Endothelial cell of umbilical vein (primary cell): ENCODE data around the gene ENKUR. TPM values are rescaled to one million over a fixed set of nuclear protein-coding genes. Genes with fewer than 3 reads are reported as not detected.

Source experiments
- BruUV-seq: library from RNA; stranded (reverse); fragments of 400-500 nt; replicated peaks from 2 replicates; lab custom pipeline; 2021; lab: Mats Ljungman, UMichigan
- CTCF ChIA-PET: fragments of 300-600, 350-600 bp; sonication (Branson Sonifier 250); formaldehyde crosslinking; loops from one replicate; lab custom pipeline; 2021; ENCODE audit warnings: antibody characterized with exemption, inconsistent platforms; lab: Charles Lee
- POLR2A ChIA-PET: fragments of 300-600, 350-600 bp; sonication (Branson Sonifier 250); formaldehyde crosslinking; loops from one replicate; lab custom pipeline; 2021; ENCODE audit warnings: antibody characterized with exemption, inconsistent platforms; lab: Charles Lee
- DNase-seq: peaks from one replicate; pipeline ENCODE4 v3.0.0-alpha.2; 2011; ENCODE audit warnings: low read depth, low spot score
- FAIRE-seq: peaks from 2 replicates; lab custom pipeline; 2011; peaks lifted over from hg19 to GRCh38; lab: Jason Lieb, UNC
- H2AFZ ChIP-seq: 2 replicates; pipeline ENCODE4 v1.6.0; 2012; ENCODE audit warnings: low read depth, low read length, control low read depth, inconsistent platforms
- H3K27ac ChIP-seq: 2 replicates; pipeline ENCODE4 v1.5.1; 2011; ENCODE audit warnings: low read depth, mild to moderate bottlenecking, control low read depth, low read length, moderate library complexity; ENCODE audit not compliant: insufficient read depth
- H3K27me3 ChIP-seq, 2 experiments: 2 replicates each; pipeline versions ENCODE4 v1.6.0 to v1.6.1; 2011; ENCODE audit warnings: low read length in 2 of 2, mixed read lengths in 1 of 2; ENCODE audit not compliant: control insufficient read depth in 2 of 2, insufficient read depth in 2 of 2
- H3K36me3 ChIP-seq, 2 experiments: 2 replicates in 1 of 2; 3 replicates in 1 of 2; pipeline ENCODE4 v1.5.1; 2011; ENCODE audit warnings: low read length in 2 of 2, mild to moderate bottlenecking in 1 of 2, moderate library complexity in 1 of 2; ENCODE audit not compliant: control insufficient read depth in 2 of 2, insufficient read depth in 2 of 2; ENCODE audit errors: extremely low read depth in 1 of 2
- H3K4me1 ChIP-seq: 3 replicates; pipeline ENCODE4 v1.5.1; 2011; ENCODE audit warnings: mild to moderate bottlenecking, low read length; ENCODE audit not compliant: control insufficient read depth, insufficient read depth; ENCODE audit errors: extremely low read depth
- H3K4me2 ChIP-seq: 2 replicates; pipeline ENCODE4 v1.6.1; 2011; ENCODE audit warnings: low read length, control low read depth, mixed read lengths; ENCODE audit not compliant: insufficient read depth
- H3K4me3 ChIP-seq, 3 experiments: fragments of 200-600 bp in 1 of 3; sonication (generic), shearing (Covaris generic) in 1 of 3; replicated peaks in 1 of 3; 2 replicates each; pipeline ENCODE4 v1.5.1; 2011 to 2016; ENCODE audit warnings: control low read depth in 3 of 3, low read length in 3 of 3, mild to moderate bottlenecking in 2 of 3, inconsistent platforms in 1 of 3, low read depth in 1 of 3, moderate library complexity in 1 of 3; ENCODE audit not compliant: insufficient read depth in 1 of 3
- H3K79me2 ChIP-seq: 2 replicates; pipeline ENCODE4 v1.6.0; 2012; ENCODE audit warnings: low read length, inconsistent platforms; ENCODE audit not compliant: control insufficient read depth, insufficient read depth
- H3K9ac ChIP-seq: replicated peaks from 2 replicates; pipeline ENCODE3; 2011; ENCODE audit warnings: low read length, control low read depth; ENCODE audit not compliant: insufficient read depth; ENCODE audit errors: extremely low read depth
- H3K9me1 ChIP-seq: replicated peaks from 3 replicates; pipeline ENCODE4 v1.6.0; 2011; ENCODE audit warnings: mild to moderate bottlenecking, low read length; ENCODE audit not compliant: control insufficient read depth, insufficient read depth; ENCODE audit errors: extremely low read depth
- H3K9me3 ChIP-seq: replicated peaks from 2 replicates; pipeline ENCODE4 v1.5.1; 2012; ENCODE audit warnings: low read length, inconsistent platforms; ENCODE audit not compliant: control insufficient read depth, insufficient read depth
- H4K20me1 ChIP-seq: replicated peaks from 2 replicates; pipeline ENCODE3; 2011; ENCODE audit warnings: mild to moderate bottlenecking, low read length; ENCODE audit not compliant: control insufficient read depth, insufficient read depth; ENCODE audit errors: extremely low read depth
- EZH2 ChIP-seq: IDR thresholded peaks from 2 replicates; pipeline ENCODE4 v1.6.1; 2012; ENCODE audit warnings: borderline replicate concordance, low read depth, mild to moderate bottlenecking, moderate library complexity, low read length, inconsistent platforms; ENCODE audit not compliant: severe bottlenecking
- FOS ChIP-seq: IDR thresholded peaks from 2 replicates; pipeline ENCODE4 v1.6.1; 2011; ENCODE audit warnings: mild to moderate bottlenecking, low read length, moderate library complexity, borderline replicate concordance; ENCODE audit not compliant: insufficient read depth
- GATA2 ChIP-seq: IDR thresholded peaks from 2 replicates; pipeline ENCODE4 v1.7.0; 2011; ENCODE audit warnings: low read depth, mild to moderate bottlenecking, moderate library complexity, mixed read lengths, low read length; ENCODE audit not compliant: insufficient read length, insufficient read depth
- JUN ChIP-seq: IDR thresholded peaks from 2 replicates; pipeline ENCODE4 v1.6.1; 2011; ENCODE audit warnings: borderline replicate concordance, low read depth; ENCODE audit not compliant: insufficient read length, insufficient read depth
- MYC ChIP-seq: IDR thresholded peaks from one replicate; pipeline ENCODE4 v1.6.1; 2011; ENCODE audit warnings: mild to moderate bottlenecking, low read depth, low read length
- POLR2A ChIP-seq: IDR thresholded peaks from 2 replicates; pipeline ENCODE4 v1.6.1; 2012; ENCODE audit warnings: low read depth, mild to moderate bottlenecking, control low read depth, low read length
- POLR2AphosphoS5 ChIP-seq: IDR thresholded peaks from 2 replicates; pipeline ENCODE4 v1.6.1; 2012; ENCODE audit warnings: low read depth, mild to moderate bottlenecking, control low read depth, low read length, moderate library complexity; ENCODE audit not compliant: insufficient read depth
- dilution Hi-C: fragments of 300-500 bp; cut with MboI; formaldehyde crosslinking; loops from one replicate; pipeline ENCODE4 v1.15.0; 2019; ENCODE audit warnings: low sequenced_read_pairs; ENCODE audit not compliant: extremely low pct_ligation_motif_present
- intact Hi-C: fragments of 100-400 bp; cut with micrococcal nuclease; formaldehyde crosslinking; loops from one replicate; pipeline ENCODE4 v1.10.0; 2022
- polyA plus RNA-seq, 4 experiments: library from polyadenylated mRNA; depleted of rRNA in 3 of 4; stranded (reverse) in 3 of 4; unstranded in 1 of 4; fragments of >200 nt; gene quantifications; 2 replicates each; pipeline versions ENCODE4 v1.2.1 to v1.2.3, GENCODE V29; 2011 to 2012; ENCODE audit warnings: missing spikeins in 1 of 4
- total RNA-seq: library from RNA; stranded (reverse); gene quantifications from 2 replicates; pipeline ENCODE4 v1.2.3, GENCODE V29; 2021
- TF ChIP-seq, protein P1 (sequence below): IDR thresholded peaks from 2 replicates; pipeline ENCODE4 v1.6.1; 2011; ENCODE audit not compliant: insufficient read depth, insufficient read length
- TF ChIP-seq, protein P2 (sequence below), 2 donors: IDR thresholded peaks; 1 replicate in 1 of 2; 2 replicates in 1 of 2; pipeline ENCODE4 v1.5.1; 2011; ENCODE audit warnings: low read length in 2 of 2, mild to moderate bottlenecking in 2 of 2, moderate library complexity in 2 of 2, control low read depth in 1 of 2, inconsistent platforms in 1 of 2, low read depth in 1 of 2; ENCODE audit not compliant: insufficient read depth in 1 of 2; ENCODE audit errors: extremely low read depth in 1 of 2

Gene ENKUR
- total and polyA plus RNA-seq, 2 donors (not counting 3 experiments of a cell fraction or from before 2014, with no cell fraction given): 0.07 to 0.35 TPM

DNA sequence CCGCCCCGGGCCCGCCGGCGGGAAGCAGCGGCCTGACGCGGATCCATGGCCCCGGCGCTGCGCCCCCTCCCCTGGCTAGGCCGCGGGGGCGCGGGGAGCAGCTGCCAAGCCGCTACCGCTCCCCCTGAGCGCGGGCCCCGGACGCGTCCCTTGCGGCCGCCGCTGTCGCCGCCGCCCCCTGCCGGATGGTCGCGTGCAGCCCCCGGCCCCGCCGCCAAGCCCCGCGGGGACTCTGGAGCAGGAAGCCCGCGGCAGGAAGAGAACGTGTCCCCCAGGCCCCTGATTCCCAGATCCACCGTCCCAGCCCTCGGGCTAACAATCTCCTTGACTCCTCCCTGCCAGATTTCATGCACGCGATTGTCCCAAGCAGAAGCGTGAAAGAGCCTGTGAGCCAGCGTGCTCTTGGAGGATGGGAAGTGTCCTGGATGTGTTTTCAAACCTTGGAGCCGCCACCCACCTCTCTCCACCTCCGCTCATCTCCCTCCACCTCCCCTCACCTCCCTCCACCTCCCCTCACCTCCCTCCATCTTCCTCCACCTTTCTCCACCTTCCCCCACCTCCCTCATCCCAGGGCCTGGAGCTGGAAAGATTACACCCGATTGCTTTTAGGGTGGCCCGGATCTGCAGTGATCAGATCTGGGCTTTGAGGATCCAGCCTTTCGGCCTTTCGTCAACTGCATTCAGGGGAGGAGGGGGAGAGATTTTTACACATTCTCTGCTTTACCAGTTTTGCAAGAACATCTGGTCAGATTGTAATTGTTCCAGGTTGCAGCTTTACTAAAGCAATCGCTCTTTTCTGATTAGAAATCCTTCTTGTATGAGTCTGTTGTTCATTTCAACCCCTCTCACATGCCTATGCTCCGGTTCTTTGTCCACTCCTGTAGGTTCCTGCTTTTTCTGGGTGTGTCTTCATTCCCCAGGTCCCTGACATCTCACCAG lies 63.0 kb downstream of the ENKUR start:
- H3K9ac ChIP-seq: peak overlapping the region; percentile 78
- H2AFZ ChIP-seq: peak overlapping the region; percentile 98
- peak overlapping the region; percentile 60 for H3K4me2 ChIP-seq
- peak; percentile 31 for DNase-seq
- H3K27me3 ChIP-seq: no peaks in the 10 kb centered on the region
- dilution Hi-C loops: no loop called here
- H3K36me3 ChIP-seq: no peaks in the 10 kb centered on the region
- peak overlapping the region; percentile 64 for H3K27ac ChIP-seq
- TF ChIP-seq JUN (no peak), POLR2AphosphoS5 (peak; percentile 63), MYC (no peak), EZH2 (no peak), FOS (no peak), GATA2 (no peak), POLR2A (peak; percentile 18)
- TF ChIP-seq, protein P1, sequence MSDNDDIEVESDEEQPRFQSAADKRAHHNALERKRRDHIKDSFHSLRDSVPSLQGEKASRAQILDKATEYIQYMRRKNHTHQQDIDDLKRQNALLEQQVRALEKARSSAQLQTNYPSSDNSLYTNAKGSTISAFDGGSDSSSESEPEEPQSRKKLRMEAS: no peak
- TF ChIP-seq, protein P2, sequence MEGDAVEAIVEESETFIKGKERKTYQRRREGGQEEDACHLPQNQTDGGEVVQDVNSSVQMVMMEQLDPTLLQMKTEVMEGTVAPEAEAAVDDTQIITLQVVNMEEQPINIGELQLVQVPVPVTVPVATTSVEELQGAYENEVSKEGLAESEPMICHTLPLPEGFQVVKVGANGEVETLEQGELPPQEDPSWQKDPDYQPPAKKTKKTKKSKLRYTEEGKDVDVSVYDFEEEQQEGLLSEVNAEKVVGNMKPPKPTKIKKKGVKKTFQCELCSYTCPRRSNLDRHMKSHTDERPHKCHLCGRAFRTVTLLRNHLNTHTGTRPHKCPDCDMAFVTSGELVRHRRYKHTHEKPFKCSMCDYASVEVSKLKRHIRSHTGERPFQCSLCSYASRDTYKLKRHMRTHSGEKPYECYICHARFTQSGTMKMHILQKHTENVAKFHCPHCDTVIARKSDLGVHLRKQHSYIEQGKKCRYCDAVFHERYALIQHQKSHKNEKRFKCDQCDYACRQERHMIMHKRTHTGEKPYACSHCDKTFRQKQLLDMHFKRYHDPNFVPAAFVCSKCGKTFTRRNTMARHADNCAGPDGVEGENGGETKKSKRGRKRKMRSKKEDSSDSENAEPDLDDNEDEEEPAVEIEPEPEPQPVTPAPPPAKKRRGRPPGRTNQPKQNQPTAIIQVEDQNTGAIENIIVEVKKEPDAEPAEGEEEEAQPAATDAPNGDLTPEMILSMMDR (IDR thresholded peaks at IDR 0.05; ENCODE audit: extremely low read depth in 1 of 2, insufficient read depth in 1 of 2, low read depth in 1 of 2, low read length in 2 of 2): peak in 1 of 2 donors; percentile 21
- no peaks in the 10 kb centered on the region for H3K9me3 ChIP-seq
- no peaks in the 10 kb centered on the region for H4K20me1 ChIP-seq
- POLR2A ChIA-PET: interaction anchor here (0.6 to 0.7 kb wide), 2 partner anchors 230 to 391 kb away, joined by 7 to 9 read pairs; no protein-coding TSS in a partner anchor
- no TSS peak for BruUV-seq
- no peaks in the 10 kb centered on the region for H3K79me2 ChIP-seq
- intact Hi-C loops: loop anchor here (1.0 to 2.0 kb wide), 4 partner anchors 64 to 310 kb away; partner anchors contain the start of genes ENKUR and THNSL1
- peak overlapping the region; percentile 38 to 47 (median 44) for H3K4me3 ChIP-seq
- CTCF ChIA-PET: interaction anchor here (0.7 to 1.8 kb wide), 7 partner anchors 65 to 311 kb away, joined by 3 to 7 read pairs (median 4); partner anchors contain the start of gene ARHGAP21
- peaks cover 9% of the 10 kb centered on the region for H3K4me1 ChIP-seq
- H3K9me1 ChIP-seq: no peaks in the 10 kb centered on the region
- peak; percentile 49 for FAIRE-seq
